Measurements from ENCODE around the gene WFS1. TPM values are rescaled to one million over a fixed set of nuclear protein-coding genes. Genes with fewer than 3 reads are reported as not detected.

WFS1 gene
- total RNA-seq, 1 donor = 17.0 TPM

DNA sequence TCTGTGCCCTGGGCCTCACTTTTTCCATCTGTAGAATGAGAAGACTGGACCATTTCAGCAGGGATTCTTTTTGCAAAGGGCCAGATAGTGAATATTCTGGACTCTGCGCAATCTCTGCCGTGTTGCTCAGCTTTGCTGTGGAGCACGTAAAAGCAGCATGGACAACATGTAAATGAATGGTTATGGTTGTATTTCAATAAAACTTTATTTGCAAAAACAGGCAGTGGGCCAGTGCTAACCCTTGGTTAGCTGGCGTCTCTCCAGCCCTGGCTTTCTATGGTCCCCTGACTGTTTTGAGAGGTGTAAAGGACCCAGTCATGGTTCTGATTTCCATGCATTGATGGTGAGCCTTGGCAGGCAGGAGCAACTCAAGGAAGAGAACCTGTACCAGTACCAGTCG, 18.7 kb downstream of the WFS1 start:
- DNase-seq (ENCODE audit: insufficient read length, low spot score, missing footprints) = no peak
- no peaks in the 10 kb centered on the region for H3K9me3 ChIP-seq (ENCODE audit: low read depth, low read length)
- no peaks in the 10 kb centered on the region for H3K79me2 ChIP-seq (ENCODE audit: insufficient read depth, low read length)
- no peaks in the 10 kb centered on the region for H3K4me1 ChIP-seq (ENCODE audit: insufficient read depth, low read length)
- no peak overlapping the region for H3K27ac ChIP-seq (ENCODE audit: low read depth, low read length)
- no peak for TF ChIP-seq CTCF (IDR thresholded peaks at IDR 0.05; ENCODE audit: extremely low read depth, low read depth, low read length)
- H4K20me1 ChIP-seq (ENCODE audit: insufficient read depth, low read length) = peaks cover 6% of the 10 kb centered on the region
- H3K4me3 ChIP-seq (ENCODE audit: insufficient read depth, low read length) = no peak overlapping the region
- H3K36me3 ChIP-seq (ENCODE audit: insufficient read depth, low read length) = peaks cover 14% of the 10 kb centered on the region
- H3K27me3 ChIP-seq (ENCODE audit: insufficient read depth, low read length) = no peaks in the 10 kb centered on the region
- H3K4me2 ChIP-seq (ENCODE audit: insufficient read depth, low read length) = no peak overlapping the region
- H2AFZ ChIP-seq (ENCODE audit: low read length) = no peak overlapping the region

- H3K27me3 ChIP-seq (ENCODE audit: insufficient read depth, low read length) = no peaks in the 10 kb centered on the region
- TF ChIP-seq CTCF (IDR thresholded peaks at IDR 0.05; ENCODE audit: extremely low read depth, low read depth, low read length) = no peak
These were observed 19.2 kb downstream of the WFS1 start for GRCh38 chr4:6288871-6289270.

DNA sequence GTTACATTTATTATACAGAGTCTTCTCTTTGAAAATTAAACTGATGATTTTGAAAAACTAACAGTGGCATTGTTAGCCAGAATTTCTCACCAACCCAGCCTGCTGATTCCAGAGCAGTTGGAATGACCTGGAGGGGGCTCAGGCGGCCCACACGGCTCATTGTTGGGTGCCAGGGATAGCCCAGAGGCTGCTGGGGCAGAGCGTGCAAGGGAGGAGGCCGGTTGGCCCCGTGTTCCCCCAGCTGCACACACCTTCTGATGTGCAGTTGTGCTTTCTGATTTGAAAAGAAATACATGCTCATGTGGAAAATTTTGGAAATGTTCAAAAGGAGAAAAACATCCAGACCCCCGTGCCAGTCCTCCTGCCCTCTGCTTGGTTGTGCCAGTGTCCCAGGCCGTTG, 20.6 kb downstream of the WFS1 start:
- no peak overlapping the region for H3K4me2 ChIP-seq (ENCODE audit: insufficient read depth, low read length)
- H3K36me3 ChIP-seq (ENCODE audit: insufficient read depth, low read length) = peaks cover 14% of the 10 kb centered on the region
- H3K9me3 ChIP-seq (ENCODE audit: low read depth, low read length) = no peaks in the 10 kb centered on the region
- no peaks in the 10 kb centered on the region for H3K79me2 ChIP-seq (ENCODE audit: insufficient read depth, low read length)
- TF ChIP-seq CTCF (IDR thresholded peaks at IDR 0.05; ENCODE audit: extremely low read depth, low read depth, low read length) = no peak
- H4K20me1 ChIP-seq (ENCODE audit: insufficient read depth, low read length) = peaks cover 2% of the 10 kb centered on the region
- no peak for DNase-seq (ENCODE audit: insufficient read length, low spot score, missing footprints)
- no peaks in the 10 kb centered on the region for H3K4me1 ChIP-seq (ENCODE audit: insufficient read depth, low read length)
- no peaks in the 10 kb centered on the region for H3K27me3 ChIP-seq (ENCODE audit: insufficient read depth, low read length)
- H2AFZ ChIP-seq (ENCODE audit: low read length) = no peak overlapping the region
- no peak overlapping the region for H3K4me3 ChIP-seq (ENCODE audit: insufficient read depth, low read length)
- H3K27ac ChIP-seq (ENCODE audit: low read depth, low read length) = no peak overlapping the region

More at GRCh38 chr4:6288871-6289270, 19.2 kb downstream of the WFS1 start:
- Histone ChIP-seq H3K9me3 (ENCODE audit: low read depth, low read length) (no peaks in the 10 kb centered on the region), H2AFZ (ENCODE audit: low read length) (no peak overlapping the region), H3K4me1 (ENCODE audit: insufficient read depth, low read length) (no peaks in the 10 kb centered on the region), H4K20me1 (ENCODE audit: insufficient read depth, low read length) (peaks cover 2% of the 10 kb centered on the region), H3K79me2 (ENCODE audit: insufficient read depth, low read length) (no peaks in the 10 kb centered on the region), H3K36me3 (ENCODE audit: insufficient read depth, low read length) (peaks cover 14% of the 10 kb centered on the region), H3K4me2 (ENCODE audit: insufficient read depth, low read length) (no peak overlapping the region), H3K4me3 (ENCODE audit: insufficient read depth, low read length) (no peak overlapping the region), H3K27ac (ENCODE audit: low read depth, low read length) (no peak overlapping the region)
- no peak for DNase-seq (ENCODE audit: insufficient read length, low spot score, missing footprints)

DNA sequence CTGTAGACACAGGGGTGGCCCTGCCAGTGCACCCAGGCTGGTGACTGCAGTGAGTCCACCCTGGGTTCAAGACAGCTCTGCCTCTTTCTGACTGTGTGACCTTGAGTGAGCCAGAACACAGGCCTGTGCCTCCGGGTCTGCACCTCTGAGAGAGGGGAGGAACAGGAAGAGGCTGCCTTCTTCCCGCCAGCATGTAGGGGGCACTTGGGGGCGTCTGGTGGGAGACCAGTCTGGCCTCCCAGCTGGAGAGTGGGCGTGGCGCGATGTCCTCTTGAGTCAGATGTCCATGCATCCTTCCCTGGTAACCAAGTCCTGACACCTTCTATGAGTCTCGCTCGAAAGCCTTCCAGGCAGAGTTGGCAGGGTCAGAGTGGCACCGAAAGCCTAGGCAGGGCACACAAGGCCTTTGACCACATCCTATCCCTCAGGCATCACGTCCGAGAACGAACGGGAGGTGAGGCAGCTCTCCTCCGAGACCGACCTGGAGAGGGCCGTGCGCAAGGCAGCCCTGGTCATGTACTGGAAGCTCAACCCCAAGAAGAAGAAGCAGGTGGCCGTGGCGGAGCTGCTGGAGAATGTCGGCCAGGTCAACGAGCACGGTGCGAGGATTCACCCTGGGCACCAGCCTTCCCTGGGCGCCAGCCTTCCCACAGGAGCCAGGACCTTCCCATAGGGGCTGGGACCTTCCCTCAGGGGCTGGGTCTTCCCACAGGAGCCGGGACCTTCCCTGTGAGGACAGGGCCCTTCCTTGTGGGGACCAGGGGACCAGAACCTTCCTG, 21.3 kb downstream of the WFS1 start:
- no peak for DNase-seq (ENCODE audit: insufficient read length, low spot score, missing footprints)
- H3K79me2 ChIP-seq (ENCODE audit: insufficient read depth, low read length) = no peaks in the 10 kb centered on the region
- TF ChIP-seq CTCF (IDR thresholded peaks at IDR 0.05; ENCODE audit: extremely low read depth, low read depth, low read length) = no peak

More for the DNA sequence above, 21.3 kb downstream of the WFS1 start:
- Histone ChIP-seq H3K27ac (ENCODE audit: low read depth, low read length) (no peak overlapping the region), H3K9me3 (ENCODE audit: low read depth, low read length) (no peaks in the 10 kb centered on the region), H3K36me3 (ENCODE audit: insufficient read depth, low read length) (peaks cover 14% of the 10 kb centered on the region), H2AFZ (ENCODE audit: low read length) (no peak overlapping the region), H3K4me3 (ENCODE audit: insufficient read depth, low read length) (no peak overlapping the region), H3K27me3 (ENCODE audit: insufficient read depth, low read length) (no peaks in the 10 kb centered on the region), H3K4me2 (ENCODE audit: insufficient read depth, low read length) (no peak overlapping the region), H4K20me1 (ENCODE audit: insufficient read depth, low read length) (no peaks in the 10 kb centered on the region), H3K4me1 (ENCODE audit: insufficient read depth, low read length) (no peaks in the 10 kb centered on the region)

All from osteoblast (primary cell).